Hematopoietic multipotent progenitor cell (in vitro differentiated cells): ENCODE results near the gene VENTX. TPM values are rescaled to one million over a fixed set of nuclear protein-coding genes. Genes with fewer than 3 reads are reported as not detected.

ENCODE experiments used
- DNase-seq, 3 donors: peaks; one replicate each; pipeline ENCODE4 v3.0.0-alpha.2; 2011 to 2015; ENCODE audit warnings: low read depth in 2 of 3, low spot score in 2 of 3
- total RNA-seq: library from RNA; depleted of rRNA; stranded (reverse); fragments of >200 nt; gene quantifications from one replicate; pipeline ENCODE4 v1.2.3, GENCODE V29; 2012

VENTX gene
- total RNA-seq, 1 donor: 0.27 TPM

- DNase-seq: no peak
These were observed 35.5 kb upstream of the VENTX start for GRCh38 chr10:133201948-133202725.

GRCh38 chr10:133202778-133203651 lies 34.6 kb upstream of the VENTX start:
- DNase-seq: no peak

- DNase-seq: no peak
These were observed 33.9 kb upstream of the VENTX start for GRCh38 chr10:133203652-133204195.

- no peak for DNase-seq
These were observed 33.2 kb upstream of the VENTX start for GRCh38 chr10:133204226-133205015.

GRCh38 chr10:133205146-133205545 lies 32.5 kb upstream of the VENTX start:
- no peak for DNase-seq

GRCh38 chr10:133206356-133207040 lies 31.2 kb upstream of the VENTX start:
- DNase-seq: no peak

GRCh38 chr10:133207041-133207600 lies 30.5 kb upstream of the VENTX start:
- DNase-seq: no peak

- no peak for DNase-seq
These were observed 30.0 kb upstream of the VENTX start for GRCh38 chr10:133207627-133208026.

- DNase-seq: no peak
These were observed 29.2 kb upstream of the VENTX start for GRCh38 chr10:133208466-133208865.

- no peak for DNase-seq
These were observed 28.5 kb upstream of the VENTX start for GRCh38 chr10:133209117-133209516.

GRCh38 chr10:133209641-133210040 lies 28.0 kb upstream of the VENTX start:
- no peak for DNase-seq

- no peak for DNase-seq
These were observed 27.1 kb upstream of the VENTX start for GRCh38 chr10:133210398-133211140.

GRCh38 chr10:133211141-133211830 lies 26.4 kb upstream of the VENTX start:
- DNase-seq: no peak

- no peak for DNase-seq
These were observed 25.4 kb upstream of the VENTX start for GRCh38 chr10:133211959-133212852.

- no peak for DNase-seq
These were observed 24.7 kb upstream of the VENTX start for GRCh38 chr10:133212853-133213494.

- no peak for DNase-seq
These were observed 23.8 kb upstream of the VENTX start for GRCh38 chr10:133213641-133214467.
